ENCODE data around the gene CAMK2G. TPM values are rescaled to one million over a fixed set of nuclear protein-coding genes. Genes with fewer than 3 reads are reported as not detected.
"Not testable (repeated sequence)": the region's sequence is repeated elsewhere in the genome, so short reads cannot be mapped to it uniquely, and the experiment has no call there.

The CAMK2G gene
- total RNA-seq, 1 donor from 2014 or later, result 25.8 TPM

- peaks cover 19% of the 10 kb centered on the region for H3K4me1 Mint-ChIP-seq (ENCODE audit: low read depth)
- no peaks in the 10 kb centered on the region for H3K27me3 Mint-ChIP-seq (ENCODE audit: low read depth)
- intact Hi-C loops (cut with micrococcal nuclease), result loop anchor here (1.0 kb wide), 1 partner anchor 18 kb away; the partner anchor contains the start of gene ZSWIM8
- peak overlapping the region; percentile 71 for H3K27ac Mint-ChIP-seq
- H3K4me3 Mint-ChIP-seq (ENCODE audit: low read depth), result no peak overlapping the region
- H3K9me3 Mint-ChIP-seq, result no peaks in the 10 kb centered on the region
- peaks cover 83% of the 10 kb centered on the region for H3K36me3 Mint-ChIP-seq (ENCODE audit: low read depth)
- DNase-seq (ENCODE audit: low spot score), result no peak
Measured at GRCh38 chr10:73803680-73804286, 70.6 kb downstream of the CAMK2G start.

- no peak for DNase-seq (ENCODE audit: low spot score)
- Mint-ChIP-seq H3K36me3 (ENCODE audit: low read depth) (peaks cover 82% of the 10 kb centered on the region), H3K4me3 (ENCODE audit: low read depth) (no peak overlapping the region), H3K27me3 (ENCODE audit: low read depth) (no peaks in the 10 kb centered on the region), H3K9me3 (no peaks in the 10 kb centered on the region), H3K4me1 (ENCODE audit: low read depth) (peaks cover 14% of the 10 kb centered on the region), H3K27ac (no peak overlapping the region)
- intact Hi-C loops (cut with micrococcal nuclease), result no loop called here
Measured at GRCh38 chr10:73802276-73802991, 71.9 kb downstream of the CAMK2G start.

GRCh38 chr10:73801253-73801590 is 73.1 kb downstream of the CAMK2G start:
- Mint-ChIP-seq H3K27ac (no peak overlapping the region), H3K36me3 (ENCODE audit: low read depth) (peaks cover 81% of the 10 kb centered on the region), H3K4me1 (ENCODE audit: low read depth) (peaks cover 7% of the 10 kb centered on the region), H3K4me3 (ENCODE audit: low read depth) (no peak overlapping the region), H3K27me3 (ENCODE audit: low read depth) (no peaks in the 10 kb centered on the region), H3K9me3 (no peaks in the 10 kb centered on the region)
- DNase-seq (ENCODE audit: low spot score), result no peak
- intact Hi-C loops (cut with micrococcal nuclease), result no loop called here

- Mint-ChIP-seq H3K27ac (no peak overlapping the region), H3K36me3 (ENCODE audit: low read depth) (peaks cover 78% of the 10 kb centered on the region), H3K4me3 (ENCODE audit: low read depth) (no peak overlapping the region), H3K27me3 (ENCODE audit: low read depth) (no peaks in the 10 kb centered on the region), H3K4me1 (ENCODE audit: low read depth) (peaks cover 7% of the 10 kb centered on the region), H3K9me3 (no peaks in the 10 kb centered on the region)
- intact Hi-C loops (cut with micrococcal nuclease), result no loop called here
- DNase-seq (ENCODE audit: low spot score), result no peak
Measured at GRCh38 chr10:73800560-73801252, 73.6 kb downstream of the CAMK2G start.

- Mint-ChIP-seq H3K4me1 (ENCODE audit: low read depth) (peaks cover 7% of the 10 kb centered on the region), H3K27ac (no peak overlapping the region), H3K9me3 (no peaks in the 10 kb centered on the region), H3K27me3 (ENCODE audit: low read depth) (no peaks in the 10 kb centered on the region), H3K4me3 (ENCODE audit: low read depth) (no peak overlapping the region), H3K36me3 (ENCODE audit: low read depth) (peaks cover 79% of the 10 kb centered on the region)
- no peak for DNase-seq (ENCODE audit: low spot score)
- intact Hi-C loops (cut with micrococcal nuclease), result no loop called here
Measured at GRCh38 chr10:73799899-73800559, 74.3 kb downstream of the CAMK2G start.

GRCh38 chr10:73798927-73799560 is 75.3 kb downstream of the CAMK2G start:
- Mint-ChIP-seq H3K36me3 (ENCODE audit: low read depth) (peaks cover 81% of the 10 kb centered on the region), H3K4me3 (ENCODE audit: low read depth) (no peak overlapping the region), H3K27me3 (ENCODE audit: low read depth) (no peaks in the 10 kb centered on the region), H3K27ac (no peak overlapping the region), H3K9me3 (no peaks in the 10 kb centered on the region), H3K4me1 (ENCODE audit: low read depth) (peaks cover 6% of the 10 kb centered on the region)
- intact Hi-C loops (cut with micrococcal nuclease), result no loop called here
- DNase-seq (ENCODE audit: low spot score), result no peak

- intact Hi-C loops (cut with micrococcal nuclease), result no loop called here
- H3K4me1 Mint-ChIP-seq (ENCODE audit: low read depth), result no peaks in the 10 kb centered on the region
- H3K27ac Mint-ChIP-seq, result no peak overlapping the region
- no peak overlapping the region for H3K4me3 Mint-ChIP-seq (ENCODE audit: low read depth)
- peaks cover 81% of the 10 kb centered on the region for H3K36me3 Mint-ChIP-seq (ENCODE audit: low read depth)
- no peak for DNase-seq (ENCODE audit: low spot score)
- H3K27me3 Mint-ChIP-seq (ENCODE audit: low read depth), result no peaks in the 10 kb centered on the region
- no peaks in the 10 kb centered on the region for H3K9me3 Mint-ChIP-seq
Measured at GRCh38 chr10:73798087-73798486, 76.3 kb downstream of the CAMK2G start.

- H3K4me3 Mint-ChIP-seq (ENCODE audit: low read depth), result no peak overlapping the region
- H3K4me1 Mint-ChIP-seq (ENCODE audit: low read depth), result no peaks in the 10 kb centered on the region
- DNase-seq (ENCODE audit: low spot score), result no peak
- peaks cover 81% of the 10 kb centered on the region for H3K36me3 Mint-ChIP-seq (ENCODE audit: low read depth)
- no peaks in the 10 kb centered on the region for H3K9me3 Mint-ChIP-seq
- intact Hi-C loops (cut with micrococcal nuclease), result no loop called here
- H3K27me3 Mint-ChIP-seq (ENCODE audit: low read depth), result no peaks in the 10 kb centered on the region
- H3K27ac Mint-ChIP-seq, result no peak overlapping the region
Measured at GRCh38 chr10:73797324-73798025, 76.9 kb downstream of the CAMK2G start.

GRCh38 chr10:73796766-73797165 is 77.6 kb downstream of the CAMK2G start:
- no peaks in the 10 kb centered on the region for H3K4me1 Mint-ChIP-seq (ENCODE audit: low read depth)
- no peak for DNase-seq (ENCODE audit: low spot score)
- H3K9me3 Mint-ChIP-seq, result no peaks in the 10 kb centered on the region
- H3K27me3 Mint-ChIP-seq (ENCODE audit: low read depth), result no peaks in the 10 kb centered on the region
- H3K4me3 Mint-ChIP-seq (ENCODE audit: low read depth), result no peak overlapping the region
- H3K27ac Mint-ChIP-seq, result no peak overlapping the region
- intact Hi-C loops (cut with micrococcal nuclease), result no loop called here
- H3K36me3 Mint-ChIP-seq (ENCODE audit: low read depth), result peaks cover 78% of the 10 kb centered on the region

- DNase-seq (ENCODE audit: low spot score); H3K9me3 Mint-ChIP-seq; H3K4me1 Mint-ChIP-seq (ENCODE audit: low read depth); H3K27me3 Mint-ChIP-seq (ENCODE audit: low read depth); intact Hi-C loops (cut with micrococcal nuclease); H3K4me3 Mint-ChIP-seq (ENCODE audit: low read depth): not testable (repeated sequence)
- Mint-ChIP-seq H3K27ac (peak overlapping the region; percentile 2), H3K36me3 (ENCODE audit: low read depth) (peaks cover 79% of the 10 kb centered on the region)
Measured at GRCh38 chr10:73796035-73796434, 78.3 kb downstream of the CAMK2G start.

- H3K27me3 Mint-ChIP-seq (ENCODE audit: low read depth); H3K4me1 Mint-ChIP-seq (ENCODE audit: low read depth); H3K4me3 Mint-ChIP-seq (ENCODE audit: low read depth); H3K9me3 Mint-ChIP-seq; H3K27ac Mint-ChIP-seq; intact Hi-C loops (cut with micrococcal nuclease); DNase-seq (ENCODE audit: low spot score): not testable (repeated sequence)
- H3K36me3 Mint-ChIP-seq (ENCODE audit: low read depth), result peaks cover 77% of the 10 kb centered on the region
Measured at GRCh38 chr10:73795491-73795890, 78.9 kb downstream of the CAMK2G start.

GRCh38 chr10:73793456-73793855 is 80.9 kb downstream of the CAMK2G start:
- Mint-ChIP-seq H3K27ac (no peak overlapping the region), H3K9me3 (no peaks in the 10 kb centered on the region), H3K27me3 (ENCODE audit: low read depth) (no peaks in the 10 kb centered on the region), H3K4me3 (ENCODE audit: low read depth) (no peak overlapping the region), H3K36me3 (ENCODE audit: low read depth) (peaks cover 74% of the 10 kb centered on the region), H3K4me1 (ENCODE audit: low read depth) (no peaks in the 10 kb centered on the region)
- no peak for DNase-seq (ENCODE audit: low spot score)
- intact Hi-C loops (cut with micrococcal nuclease), result no loop called here
